A549 (cell line): ENCODE data around the gene ZNF705A. TPM values are rescaled to one million over a fixed set of nuclear protein-coding genes. Genes with fewer than 3 reads are reported as not detected.
"Not testable (repeated sequence)": the region's sequence is repeated elsewhere in the genome, so short reads cannot be mapped to it uniquely, and the experiment has no call there.

Experiments
- ATAC-seq, 2 experiments: fragments of 200-7000 bp in 1 of 2; fragments of >200 bp in 1 of 2; cut with Nextera tagmentation in 1 of 2; cut with Tn5 transposase in 1 of 2; 3 replicates each; pipeline versions ENCODE4 v1.8.0 to v1.9.1; 2018 to 2020; ENCODE audit warnings: mild to moderate bottlenecking in 1 of 2, moderate library complexity in 1 of 2
- CTCF ChIA-PET: fragments of 300-600 bp; sonication (Branson Sonifier 250); formaldehyde crosslinking; extraction: SDS; loops from one replicate; lab custom pipeline; 2021; ENCODE audit warnings: antibody characterized with exemption, inconsistent platforms; lab: Yijun Ruan, JAX
- POLR2A ChIA-PET: fragments of 350-600 bp; formaldehyde crosslinking; extraction: SDS; loops from one replicate; lab custom pipeline; 2021; ENCODE audit warnings: antibody characterized with exemption, inconsistent platforms; lab: Yijun Ruan, JAX
- DNase-seq, 2 experiments: peaks; one replicate each; pipeline versions ENCODE4 v3.0.0 to v3.0.0-alpha.2; 2011 to 2016; ENCODE audit warnings: low read depth in 1 of 2, low spot score in 1 of 2
- FAIRE-seq: peaks from 2 replicates; lab custom pipeline; 2011; peaks lifted over from hg19 to GRCh38; lab: Jason Lieb, UNC
- H3K27ac ChIP-seq, 2 experiments: fragments of >200 bp; sonication (Bioruptor Twin); formaldehyde crosslinking; 3 replicates each; pipeline ENCODE4 v1.5.1; 2016 to 2017
- H3K4me1 ChIP-seq: fragments of >200 bp; sonication (Bioruptor Twin); formaldehyde crosslinking; 3 replicates; pipeline ENCODE4 v1.6.1; 2016
- H3K4me2 ChIP-seq: fragments of >200 bp; sonication (Bioruptor Twin); formaldehyde crosslinking; 3 replicates; pipeline ENCODE4 v1.6.1; 2016
- H3K4me3 ChIP-seq: fragments of >200 bp; sonication (Bioruptor Twin); formaldehyde crosslinking; 3 replicates; pipeline ENCODE4 v1.5.1; 2016
- H3K9me3 ChIP-seq: fragments of >200 bp; sonication (Bioruptor Twin); formaldehyde crosslinking; 3 replicates; pipeline ENCODE4 v1.6.1; 2016
- ZC3H11A ChIP-seq: fragments of 450-650 bp; IDR thresholded peaks from 2 replicates; pipeline ENCODE4 v1.6.1; 2014; ENCODE audit warnings: antibody characterized with exemption, mild to moderate bottlenecking
- WGBS: methylation state at CpG from one replicate; pipeline ENCODE4 v1.1.6; 2017; ENCODE audit errors: missing lambda C conversion rate; 5-methylcytosine and 5-hydroxymethylcytosine counted together
- polyA plus RNA-seq, 4 experiments: library from polyadenylated mRNA; depleted of rRNA in 3 of 4; stranded (reverse); fragments of >200 nt; fragmentation: RNase III in 1 of 4; extraction: RNeasy Plus Mini Kit Qiagen cat#74134 plus additional on column Dnase treatment in 1 of 4; gene quantifications; 2 replicates in 3 of 4; 3 replicates in 1 of 4; pipeline ENCODE4 v1.2.3, GENCODE V29; 2011 to 2017

ZNF705A gene
- polyA plus RNA-seq, 2 of the 4 experiments (the other 2 are of a cell fraction), result not detected

DNA sequence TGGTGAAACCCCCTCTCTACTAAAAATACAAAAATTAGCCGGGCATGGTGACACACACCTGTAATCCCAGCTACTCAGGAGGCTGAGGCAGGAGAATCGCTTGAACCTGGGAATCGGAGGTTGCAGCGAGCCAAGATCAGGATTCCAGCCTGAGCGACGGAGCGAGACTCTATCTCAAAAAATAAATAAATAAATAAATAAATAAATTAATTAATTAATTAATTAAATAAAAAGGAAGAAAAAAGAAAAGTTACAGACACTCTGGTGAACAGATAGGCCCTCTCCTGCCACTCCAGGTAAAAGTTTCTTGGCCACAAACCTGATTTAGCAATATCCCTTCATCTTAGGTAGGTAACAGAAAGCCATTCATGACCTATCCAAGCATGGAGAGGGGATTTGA lies 26.1 kb downstream of the ZNF705A start:
- H3K27ac ChIP-seq, H3K4me3 ChIP-seq, H3K9me3 ChIP-seq, H3K4me1 ChIP-seq, POLR2A ChIA-PET, DNase-seq, ATAC-seq, H3K4me2 ChIP-seq, FAIRE-seq, CTCF ChIA-PET: not testable (repeated sequence)
- WGBS, result 98% methylated on average over 7 of the region's 7 CpGs
- TF ChIP-seq ZC3H11A, result peak; percentile 66

DNA sequence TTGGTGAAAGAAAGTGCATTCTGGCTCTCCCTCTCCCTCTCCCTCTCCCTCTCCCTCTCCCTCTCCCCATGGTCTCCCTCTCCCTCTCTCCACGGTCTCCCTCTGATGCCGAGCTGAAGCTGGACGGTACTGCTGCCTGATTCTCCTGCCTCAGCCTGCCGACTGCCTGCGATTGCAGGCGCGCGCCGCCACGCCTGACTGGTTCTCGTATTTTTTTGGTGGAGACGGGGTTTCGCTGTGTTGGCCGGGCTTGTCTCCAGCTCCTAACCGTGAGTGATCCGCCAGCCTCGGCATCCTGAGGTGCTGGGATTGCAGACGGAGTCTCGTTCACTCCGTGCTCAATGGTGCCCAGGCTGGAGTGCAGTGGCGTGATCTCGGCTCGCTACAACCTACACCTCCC lies 26.5 kb downstream of the ZNF705A start:
- 94% methylated on average over 23 of the region's 23 CpGs for WGBS
- H3K4me1 ChIP-seq, DNase-seq, H3K27ac ChIP-seq, H3K4me3 ChIP-seq, FAIRE-seq, ATAC-seq, POLR2A ChIA-PET, H3K9me3 ChIP-seq, CTCF ChIA-PET, H3K4me2 ChIP-seq: not testable (repeated sequence)

DNA sequence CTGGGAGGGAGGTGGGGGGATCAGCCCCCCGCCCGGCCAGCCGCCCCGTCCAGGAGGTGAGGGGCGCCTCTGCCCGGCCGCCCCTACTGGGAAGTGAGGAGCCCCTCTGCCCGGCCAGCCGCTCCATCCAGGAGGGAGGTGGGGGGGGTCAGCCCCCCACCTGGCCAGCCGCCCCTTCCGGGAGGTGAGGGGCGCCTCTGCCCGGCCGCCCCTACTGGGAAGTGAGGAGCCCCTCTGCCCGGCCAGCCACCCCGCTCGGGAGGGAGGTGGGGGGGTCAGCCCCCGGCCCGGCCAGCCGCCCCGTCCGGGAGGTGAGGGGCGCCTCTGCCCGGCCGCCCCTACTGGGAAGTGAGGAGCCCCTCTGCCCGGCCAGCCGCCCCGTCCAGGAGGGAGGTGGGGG lies 27.4 kb downstream of the ZNF705A start:
- not testable (repeated sequence) for H3K4me2 ChIP-seq, DNase-seq
- WGBS, result no CpG with 5 or more reads among the region's 28 CpGs

DNA sequence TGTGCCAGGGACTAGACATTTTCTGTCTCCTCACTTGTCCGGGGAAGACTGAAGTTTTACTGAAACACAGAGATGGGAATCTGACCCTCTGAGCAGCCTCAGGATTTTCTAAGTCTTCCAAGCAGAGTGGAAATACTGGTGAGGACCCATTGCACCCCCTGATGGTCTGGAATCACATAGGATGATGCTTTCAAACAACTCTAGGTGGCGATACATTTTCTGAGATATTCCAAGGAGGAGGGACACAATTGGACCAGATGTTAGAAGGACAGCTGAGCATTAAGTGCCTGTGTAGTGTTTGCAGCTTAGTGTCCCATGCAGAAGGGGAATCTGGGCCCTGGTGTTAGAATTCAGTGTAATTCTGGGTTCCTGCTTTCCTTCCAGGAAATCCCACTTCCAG lies 31.3 kb downstream of the ZNF705A start:
- H3K27ac ChIP-seq, DNase-seq, H3K4me3 ChIP-seq, ATAC-seq, POLR2A ChIA-PET, FAIRE-seq, H3K4me2 ChIP-seq, H3K4me1 ChIP-seq, H3K9me3 ChIP-seq, CTCF ChIA-PET: not testable (repeated sequence)
- 24% methylated on average over 2 of the region's 2 CpGs for WGBS

More for the DNA sequence above, 27.4 kb downstream of the ZNF705A start:
- FAIRE-seq, ATAC-seq, H3K4me1 ChIP-seq, H3K27ac ChIP-seq, H3K9me3 ChIP-seq, CTCF ChIA-PET, H3K4me3 ChIP-seq, POLR2A ChIA-PET: not testable (repeated sequence)

- FAIRE-seq, ATAC-seq, CTCF ChIA-PET, H3K4me1 ChIP-seq, H3K4me3 ChIP-seq, DNase-seq, H3K4me2 ChIP-seq, H3K9me3 ChIP-seq, POLR2A ChIA-PET, H3K27ac ChIP-seq: not testable (repeated sequence)
- WGBS, result 55% methylated on average over 1 of the region's 1 CpG
Observed at GRCh38 chr12:8197685-8198308, 41.0 kb downstream of the ZNF705A start.

DNA sequence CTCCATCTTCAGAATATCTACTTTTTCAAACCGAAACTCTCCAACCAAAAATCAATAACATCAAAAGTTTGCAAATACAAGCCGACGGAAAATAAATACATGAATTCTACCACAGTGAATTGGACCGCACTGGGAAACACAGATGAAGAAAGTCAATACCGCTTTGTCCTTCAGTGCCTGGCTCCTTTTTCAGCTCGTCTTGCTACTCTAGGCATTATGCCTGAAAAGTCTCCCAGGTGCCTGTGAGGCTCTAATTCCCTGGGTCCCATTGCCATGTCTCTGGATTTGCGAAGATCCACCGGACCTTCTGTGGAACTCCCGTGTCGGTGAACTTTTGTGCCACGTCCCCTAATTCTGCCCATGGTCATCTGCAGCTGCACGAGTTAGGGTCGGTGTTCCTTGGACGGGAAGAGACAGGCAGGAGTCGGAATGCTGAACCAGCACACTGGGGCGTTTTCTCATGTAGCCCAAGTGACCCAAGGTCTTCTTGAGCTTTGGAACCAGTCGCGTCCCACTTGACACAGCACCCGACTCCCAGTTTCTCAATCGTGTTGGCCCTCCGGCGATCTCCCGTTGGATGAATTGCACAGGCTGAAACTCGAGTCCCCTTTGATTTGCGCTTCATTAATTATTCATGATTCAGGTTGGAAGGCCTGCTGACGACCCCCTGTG lies 62.0 kb downstream of the ZNF705A start:
- ATAC-seq, H3K4me1 ChIP-seq, H3K9me3 ChIP-seq, H3K4me3 ChIP-seq, DNase-seq, FAIRE-seq, H3K27ac ChIP-seq, POLR2A ChIA-PET, H3K4me2 ChIP-seq: not testable (repeated sequence)
- CTCF ChIA-PET, result interaction anchor here (0.7 kb wide), 1 partner anchor 33 kb away, joined by 4 read pairs; no protein-coding TSS in a partner anchor
- WGBS, result 65% methylated on average over 26 of the region's 26 CpGs

DNA sequence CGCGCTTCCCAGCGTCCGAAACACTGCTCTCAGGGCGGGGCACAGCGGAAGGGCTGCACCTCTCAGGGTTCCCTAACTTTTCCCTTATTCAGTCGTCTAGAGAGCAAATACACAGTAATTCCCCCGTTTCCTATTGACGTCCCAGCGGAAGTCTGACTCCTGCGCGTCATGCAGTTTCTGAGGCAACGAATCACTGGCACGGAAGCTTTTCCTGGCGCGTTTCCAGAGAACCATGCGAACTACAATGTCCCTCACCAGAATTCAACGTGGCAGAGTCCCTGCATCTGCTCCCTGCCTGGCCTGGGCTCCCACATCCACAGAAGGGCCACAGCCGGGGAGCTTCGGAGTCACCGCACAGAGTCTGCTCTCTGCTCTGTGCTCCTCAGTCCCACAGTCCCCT lies 64.6 kb downstream of the ZNF705A start:
- WGBS, result 60% methylated on average over 21 of the region's 21 CpGs
- CTCF ChIA-PET, ATAC-seq, FAIRE-seq, H3K4me1 ChIP-seq, H3K27ac ChIP-seq, DNase-seq, H3K4me2 ChIP-seq, H3K4me3 ChIP-seq, POLR2A ChIA-PET, H3K9me3 ChIP-seq: not testable (repeated sequence)

DNA sequence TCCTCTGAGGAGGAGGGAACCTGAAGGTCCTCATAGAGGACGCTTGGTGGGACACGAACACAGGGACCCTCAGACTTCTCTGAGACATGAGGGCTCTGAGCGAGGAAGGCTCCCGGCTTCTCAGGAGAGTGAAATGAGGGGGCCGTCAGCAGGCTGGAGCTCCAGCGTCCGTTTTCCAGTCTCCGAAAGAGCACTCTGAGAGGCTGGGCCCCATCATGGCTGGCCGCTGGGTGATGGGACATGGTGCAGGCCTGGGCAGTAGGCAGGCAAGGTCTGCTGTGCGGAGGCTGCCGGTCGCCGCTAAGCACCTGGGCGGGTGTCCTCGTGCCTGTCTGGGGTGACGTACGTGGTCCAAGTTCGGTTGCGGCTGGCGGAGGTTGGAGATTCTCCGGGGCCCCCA lies 65.0 kb downstream of the ZNF705A start:
- H3K4me2 ChIP-seq, H3K27ac ChIP-seq, H3K4me1 ChIP-seq, POLR2A ChIA-PET, CTCF ChIA-PET, FAIRE-seq, H3K9me3 ChIP-seq, H3K4me3 ChIP-seq, ATAC-seq, DNase-seq: not testable (repeated sequence)
- WGBS, result 82% methylated on average over 21 of the region's 21 CpGs

DNA sequence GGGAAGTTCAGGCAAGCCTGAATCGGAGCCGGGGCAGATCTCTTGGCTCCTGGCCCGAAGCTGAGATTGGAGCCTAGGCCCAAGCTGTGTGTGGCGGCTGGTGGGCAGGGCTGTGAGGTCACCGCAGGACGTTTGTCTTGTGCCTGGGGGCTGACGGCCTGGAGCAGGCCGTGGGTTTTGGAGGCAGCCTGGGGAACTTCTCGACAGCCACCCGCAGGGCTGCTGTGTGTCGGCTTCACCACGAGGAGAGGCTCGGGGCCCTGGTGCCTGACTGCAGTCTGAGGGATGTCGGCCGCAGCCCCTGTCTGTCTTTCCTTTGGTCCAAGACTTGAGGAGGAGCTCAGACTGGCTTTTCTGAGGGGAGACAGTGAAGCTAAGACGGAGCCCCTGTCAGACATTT lies 65.5 kb downstream of the ZNF705A start:
- H3K4me1 ChIP-seq, CTCF ChIA-PET, H3K27ac ChIP-seq, H3K9me3 ChIP-seq, FAIRE-seq, POLR2A ChIA-PET, DNase-seq, ATAC-seq, H3K4me3 ChIP-seq, H3K4me2 ChIP-seq: not testable (repeated sequence)
- 72% methylated on average over 7 of the region's 16 CpGs for WGBS

- H3K27ac ChIP-seq, H3K4me1 ChIP-seq, H3K9me3 ChIP-seq, ATAC-seq, DNase-seq, POLR2A ChIA-PET, H3K4me2 ChIP-seq, H3K4me3 ChIP-seq, FAIRE-seq: not testable (repeated sequence)
- CTCF ChIA-PET, result interaction anchor here (0.7 kb wide), 1 partner anchor 14 kb away, joined by 3 read pairs; no protein-coding TSS in a partner anchor
- WGBS, result 60% methylated on average over 11 of the region's 13 CpGs
Observed at GRCh38 chr12:8223646-8224045, 66.8 kb downstream of the ZNF705A start.

- H3K9me3 ChIP-seq, FAIRE-seq, H3K4me3 ChIP-seq, CTCF ChIA-PET, DNase-seq, POLR2A ChIA-PET, H3K4me2 ChIP-seq, ATAC-seq, H3K27ac ChIP-seq, H3K4me1 ChIP-seq: not testable (repeated sequence)
- 81% methylated on average over 11 of the region's 11 CpGs for WGBS
Observed at GRCh38 chr12:8224782-8225181, 68.0 kb downstream of the ZNF705A start.
